ENCODE measurements around the gene MRPS25.

The MRPS25 gene

DNA sequence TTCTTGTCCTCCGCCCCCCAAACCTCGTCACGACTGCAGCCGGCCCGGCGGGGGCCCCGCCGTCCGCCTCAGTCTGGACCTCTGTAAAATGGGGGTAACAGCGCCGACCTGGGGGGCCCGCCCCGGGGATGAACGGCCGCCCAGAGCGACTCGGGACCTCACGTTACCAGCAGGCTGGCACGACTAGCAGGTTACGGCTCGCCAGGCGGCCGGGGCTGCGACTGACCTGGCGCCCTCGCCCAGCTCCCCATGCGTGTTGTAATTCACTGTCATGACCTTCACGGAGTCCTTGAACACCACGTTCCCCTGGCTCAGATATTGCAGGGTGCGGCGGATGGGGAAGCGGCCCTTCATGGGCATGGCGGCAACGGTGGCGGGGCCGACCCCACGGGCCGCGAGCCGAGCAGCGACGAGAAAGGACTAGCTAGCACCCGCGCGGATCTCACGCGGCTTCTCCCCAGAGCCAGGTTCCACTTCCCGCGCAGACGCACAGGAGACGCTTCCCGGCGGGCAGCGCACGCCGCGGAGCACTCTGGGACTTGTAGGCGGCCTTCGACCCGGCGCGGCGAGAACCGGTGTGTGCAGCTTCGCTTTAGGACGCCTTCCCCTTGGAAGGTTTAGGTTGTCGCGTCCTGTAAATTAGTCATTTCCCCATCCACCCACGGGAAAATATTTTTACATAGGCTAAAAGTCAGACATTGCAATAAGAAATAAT lies at the start of gene MRPS25:
Gene MRPS25, minus strand, starts transcription at position 481 of the 715 bp plus-strand sequence. Its CDS starts 121 bp downstream, at position 360.
- peak within 1 kb of the TSS; percentile 91 for H3K4me3 ChIP-seq (ENCODE audit: control insufficient read depth, low read depth, low read length)
- DNase-seq (ENCODE audit: low read depth), result peak; percentile 92
- TF ChIP-seq, protein P1, sequence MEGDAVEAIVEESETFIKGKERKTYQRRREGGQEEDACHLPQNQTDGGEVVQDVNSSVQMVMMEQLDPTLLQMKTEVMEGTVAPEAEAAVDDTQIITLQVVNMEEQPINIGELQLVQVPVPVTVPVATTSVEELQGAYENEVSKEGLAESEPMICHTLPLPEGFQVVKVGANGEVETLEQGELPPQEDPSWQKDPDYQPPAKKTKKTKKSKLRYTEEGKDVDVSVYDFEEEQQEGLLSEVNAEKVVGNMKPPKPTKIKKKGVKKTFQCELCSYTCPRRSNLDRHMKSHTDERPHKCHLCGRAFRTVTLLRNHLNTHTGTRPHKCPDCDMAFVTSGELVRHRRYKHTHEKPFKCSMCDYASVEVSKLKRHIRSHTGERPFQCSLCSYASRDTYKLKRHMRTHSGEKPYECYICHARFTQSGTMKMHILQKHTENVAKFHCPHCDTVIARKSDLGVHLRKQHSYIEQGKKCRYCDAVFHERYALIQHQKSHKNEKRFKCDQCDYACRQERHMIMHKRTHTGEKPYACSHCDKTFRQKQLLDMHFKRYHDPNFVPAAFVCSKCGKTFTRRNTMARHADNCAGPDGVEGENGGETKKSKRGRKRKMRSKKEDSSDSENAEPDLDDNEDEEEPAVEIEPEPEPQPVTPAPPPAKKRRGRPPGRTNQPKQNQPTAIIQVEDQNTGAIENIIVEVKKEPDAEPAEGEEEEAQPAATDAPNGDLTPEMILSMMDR (conservative IDR thresholded peaks at IDR 0.05; ENCODE audit: control insufficient read depth, insufficient read depth, low read depth, low read length), result no peak

DNA sequence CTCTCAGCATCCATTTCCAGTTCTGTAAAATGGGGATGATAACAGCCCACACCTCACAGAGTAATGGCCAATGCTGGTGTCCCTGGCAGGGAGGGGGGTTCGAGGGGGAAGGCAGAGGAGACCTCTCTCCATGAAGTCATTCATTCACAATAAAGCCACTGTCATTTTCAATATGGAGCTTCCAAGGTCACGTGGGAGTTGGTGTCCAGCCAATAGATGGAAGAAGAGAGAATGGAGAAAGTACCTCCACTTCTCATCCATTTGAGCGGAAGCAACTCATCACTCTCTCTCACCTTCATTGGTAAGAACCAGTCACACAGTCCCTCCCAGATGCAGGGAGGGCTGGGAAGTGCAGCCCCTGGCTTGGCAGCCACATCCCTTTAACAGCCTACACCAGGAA lies 48.8 kb upstream of the MRPS25 start:
- DNase-seq (ENCODE audit: low read depth), result no peak
- TF ChIP-seq, protein P1 (conservative IDR thresholded peaks at IDR 0.05; ENCODE audit: control insufficient read depth, insufficient read depth, low read depth, low read length), result no peak
- no peak overlapping the region for H3K4me3 ChIP-seq (ENCODE audit: control insufficient read depth, low read depth, low read length)

DNA sequence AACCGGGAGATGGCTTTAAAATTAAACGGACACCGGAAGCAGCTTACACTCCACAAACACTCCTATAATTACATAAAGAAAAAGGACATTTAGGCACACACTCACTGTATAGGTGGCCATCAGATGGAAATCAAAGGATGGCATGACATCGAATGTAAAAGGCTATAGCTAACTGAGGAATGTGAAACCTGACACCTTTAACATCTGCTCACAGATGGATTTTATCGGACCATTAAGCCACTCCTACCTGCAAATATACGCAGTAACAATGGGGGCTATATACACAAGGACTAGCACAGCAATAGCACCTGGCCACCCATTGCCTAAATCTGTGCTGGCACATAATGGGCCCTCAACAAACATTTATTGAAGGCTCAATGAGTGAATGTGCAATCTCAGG lies 48.4 kb upstream of the MRPS25 start:
- TF ChIP-seq, protein P1 (conservative IDR thresholded peaks at IDR 0.05; ENCODE audit: control insufficient read depth, insufficient read depth, low read depth, low read length), result no peak
- no peak for DNase-seq (ENCODE audit: low read depth)
- H3K4me3 ChIP-seq (ENCODE audit: control insufficient read depth, low read depth, low read length), result no peak overlapping the region

DNA sequence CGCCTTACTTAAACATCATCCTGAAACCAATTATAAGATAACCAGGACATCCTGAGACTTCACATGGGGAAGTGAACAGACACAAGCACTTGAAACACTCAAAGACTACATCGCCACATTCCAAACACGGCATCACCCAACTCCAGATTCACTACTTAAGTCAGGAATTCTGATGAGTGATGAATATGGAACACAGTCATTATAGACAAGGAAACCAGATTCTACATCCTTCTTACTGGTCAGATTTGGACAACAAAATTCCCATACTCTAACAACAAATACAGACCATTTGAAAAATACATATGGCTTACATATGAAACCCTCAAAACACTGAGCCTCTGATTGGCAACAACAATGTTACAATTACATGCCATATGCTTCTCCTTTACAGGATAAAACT lies 46.9 kb upstream of the MRPS25 start:
- TF ChIP-seq, protein P1 (conservative IDR thresholded peaks at IDR 0.05; ENCODE audit: control insufficient read depth, insufficient read depth, low read depth, low read length), result no peak
- no peak overlapping the region for H3K4me3 ChIP-seq (ENCODE audit: control insufficient read depth, low read depth, low read length)
- no peak for DNase-seq (ENCODE audit: low read depth)

DNA sequence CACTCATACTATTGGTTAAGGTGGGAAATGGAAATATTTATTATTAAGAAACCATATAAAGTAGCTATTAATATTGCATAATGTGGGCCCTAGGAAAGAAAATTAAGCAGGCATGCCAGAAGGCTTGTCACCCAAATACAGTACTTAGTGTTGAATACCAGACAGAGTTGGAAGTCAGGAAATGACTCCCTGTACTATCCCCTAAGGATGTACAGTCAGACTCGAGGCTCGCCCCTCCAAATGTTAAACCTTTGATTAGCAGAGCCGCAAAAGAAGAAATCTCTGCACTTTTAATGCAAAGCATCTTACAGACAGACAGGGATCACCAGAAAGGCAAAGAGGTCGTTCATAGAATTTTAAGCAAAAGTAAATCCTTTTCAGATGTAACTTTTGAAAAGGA lies 45.1 kb upstream of the MRPS25 start:
- TF ChIP-seq, protein P1 (conservative IDR thresholded peaks at IDR 0.05; ENCODE audit: control insufficient read depth, insufficient read depth, low read depth, low read length), result no peak
- DNase-seq (ENCODE audit: low read depth), result peak; percentile 25
- no peak overlapping the region for H3K4me3 ChIP-seq (ENCODE audit: control insufficient read depth, low read depth, low read length)

DNA sequence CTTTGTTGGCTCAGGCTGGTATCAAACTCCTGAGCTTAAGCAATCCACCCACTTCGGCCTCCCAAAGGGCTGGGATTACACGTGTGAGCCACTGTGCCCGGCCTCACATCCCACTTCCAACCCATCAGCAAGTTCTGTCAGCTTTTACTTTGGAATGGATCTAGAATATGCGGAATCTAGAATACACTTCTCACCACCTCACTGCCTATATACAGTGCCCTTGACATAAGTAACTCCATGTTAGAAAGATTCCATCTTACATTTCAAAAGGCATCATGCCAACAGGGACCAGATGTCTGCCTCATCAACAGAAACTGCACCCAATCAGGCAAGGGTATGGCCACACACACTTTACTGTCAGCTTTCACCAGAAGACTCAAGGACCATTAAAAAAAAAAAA lies 43.8 kb upstream of the MRPS25 start:
- TF ChIP-seq, protein P1 (conservative IDR thresholded peaks at IDR 0.05; ENCODE audit: control insufficient read depth, insufficient read depth, low read depth, low read length), result no peak
- H3K4me3 ChIP-seq (ENCODE audit: control insufficient read depth, low read depth, low read length), result no peak overlapping the region
- no peak for DNase-seq (ENCODE audit: low read depth)
